Measurements from ENCODE around the gene RAVER1.

RAVER1 gene

GRCh38 chr19:10317045-10317856, 16.1 kb downstream of the RAVER1 start:
- no peak for DNase-seq

GRCh38 chr19:10316229-10317044, 16.9 kb downstream of the RAVER1 start:
- no peak for DNase-seq

DNA sequence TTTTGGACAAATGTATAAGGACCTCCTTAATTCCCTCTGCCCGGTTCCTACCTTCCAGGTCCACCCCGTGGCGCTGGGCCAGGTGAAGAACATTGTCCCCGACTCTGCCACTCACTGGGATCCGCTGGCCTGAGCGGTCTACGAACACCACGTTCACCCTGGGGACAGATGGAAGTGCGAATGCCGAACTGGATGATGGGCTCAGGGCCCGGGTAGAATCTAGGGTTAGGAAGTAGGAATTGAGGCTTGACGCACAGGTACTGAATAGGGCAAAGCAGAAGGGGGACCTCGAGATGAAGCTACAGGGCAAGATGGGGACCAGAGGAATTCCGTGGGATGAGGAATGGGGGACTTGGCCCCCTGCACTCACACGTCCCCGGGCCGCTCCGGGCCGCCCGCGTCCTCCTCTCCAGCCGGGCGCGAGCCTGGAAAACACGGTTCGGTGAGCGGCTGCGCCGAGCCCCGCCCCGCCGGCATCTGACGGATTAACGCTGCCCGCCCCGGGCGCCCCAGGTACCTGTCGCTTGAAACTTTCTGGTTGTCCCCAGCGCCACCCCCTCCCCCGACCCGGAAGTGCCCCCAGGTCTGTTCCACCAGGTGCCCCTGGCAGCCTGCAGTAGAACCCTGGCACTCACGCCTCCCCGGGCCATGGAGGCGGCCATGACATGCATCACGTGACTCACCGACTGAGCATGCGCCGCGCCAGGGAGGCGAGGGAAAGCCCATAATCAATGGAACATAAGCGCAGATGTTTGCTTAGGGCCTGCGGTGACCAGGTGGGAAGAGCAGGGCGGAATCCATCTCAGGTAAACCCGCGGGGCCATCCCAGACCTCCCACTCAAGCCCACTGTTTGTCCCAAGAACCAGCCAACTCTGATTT, 17.8 kb downstream of the RAVER1 start, which contains the start of gene FDX2:
Gene FDX2, minus strand, starts transcription at position 681 of the 880 bp plus-strand sequence. Its CDS starts 19 bp downstream, at position 662.
- DNase-seq, result peak; percentile 93

DNA sequence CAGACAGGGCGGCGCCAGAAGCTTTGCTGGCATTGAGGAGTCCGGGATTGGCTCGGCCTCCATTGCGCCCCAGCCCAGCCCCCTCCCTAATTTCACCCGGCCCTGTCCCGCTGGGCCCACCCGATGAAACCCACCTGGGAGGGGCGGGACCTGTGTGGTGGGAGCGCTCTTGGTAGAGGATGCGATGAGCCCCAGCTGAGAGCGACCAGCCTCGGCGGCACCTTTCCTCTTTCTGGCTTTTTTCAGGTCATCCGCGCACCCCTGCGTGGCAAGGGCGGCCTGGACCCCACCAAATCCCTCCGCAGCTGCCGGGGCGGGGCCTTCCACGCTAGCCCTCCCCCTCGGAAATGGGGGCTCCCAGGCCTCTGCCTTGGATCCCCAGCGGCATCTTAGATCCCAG, 23.9 kb downstream of the RAVER1 start, which contains the start of gene ZGLP1:
Gene ZGLP1, minus strand, starts transcription at position 393 of the 400 bp plus-strand sequence.
- no peak for DNase-seq

DNA sequence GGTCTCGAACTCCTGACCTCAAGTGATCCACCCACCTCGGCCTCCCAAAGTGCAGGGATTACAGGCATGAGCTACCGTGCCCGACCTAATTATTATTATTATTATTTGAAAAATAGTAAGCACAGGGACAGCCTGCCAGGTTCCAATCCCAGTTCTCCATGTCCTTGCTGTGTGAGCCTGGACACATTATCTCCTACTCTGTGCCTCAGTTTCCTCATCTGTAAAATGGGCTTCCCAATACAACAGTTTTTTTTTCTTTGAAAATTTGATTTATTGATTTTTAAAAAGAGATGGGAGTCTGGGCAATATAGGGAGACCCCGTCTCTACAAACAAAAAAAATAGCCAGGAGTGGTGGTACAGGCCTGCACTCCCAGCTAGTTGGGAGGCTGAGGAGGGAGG, 27.0 kb downstream of the RAVER1 start:
- no peak for DNase-seq

DNA sequence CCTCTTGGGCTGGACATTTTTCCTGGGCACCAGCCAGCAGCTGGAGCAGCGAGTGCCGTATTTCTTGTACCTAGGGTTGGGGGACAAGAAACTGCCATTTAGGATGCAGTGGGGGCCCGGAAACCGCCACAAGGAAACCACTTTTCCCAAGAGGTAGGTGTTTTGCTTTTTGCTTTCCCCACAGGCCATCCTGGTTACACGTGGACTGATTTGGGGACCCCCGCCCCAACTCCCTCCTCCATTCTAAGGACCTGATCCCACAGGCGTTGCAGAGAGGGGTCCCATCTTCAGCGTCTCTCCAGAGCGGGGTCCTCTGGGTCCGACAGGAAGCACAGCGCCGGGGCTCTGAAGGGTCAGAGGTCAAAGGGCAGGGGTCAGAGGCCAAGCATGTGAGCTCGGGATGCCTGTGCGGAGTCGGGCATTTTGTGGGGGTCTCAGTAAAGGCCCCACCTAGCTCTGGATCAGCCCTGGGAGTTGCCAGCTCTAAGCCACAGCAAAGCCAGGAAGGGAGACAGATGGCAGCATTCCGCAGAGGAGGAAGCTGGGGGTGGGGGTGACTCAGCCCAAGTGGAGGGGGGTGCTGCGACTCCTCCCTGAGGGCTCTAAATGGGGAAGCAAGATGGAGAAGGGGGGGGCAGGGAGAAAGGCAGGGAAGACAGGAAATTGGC, 28.1 kb downstream of the RAVER1 start:
- DNase-seq, result no peak

DNA sequence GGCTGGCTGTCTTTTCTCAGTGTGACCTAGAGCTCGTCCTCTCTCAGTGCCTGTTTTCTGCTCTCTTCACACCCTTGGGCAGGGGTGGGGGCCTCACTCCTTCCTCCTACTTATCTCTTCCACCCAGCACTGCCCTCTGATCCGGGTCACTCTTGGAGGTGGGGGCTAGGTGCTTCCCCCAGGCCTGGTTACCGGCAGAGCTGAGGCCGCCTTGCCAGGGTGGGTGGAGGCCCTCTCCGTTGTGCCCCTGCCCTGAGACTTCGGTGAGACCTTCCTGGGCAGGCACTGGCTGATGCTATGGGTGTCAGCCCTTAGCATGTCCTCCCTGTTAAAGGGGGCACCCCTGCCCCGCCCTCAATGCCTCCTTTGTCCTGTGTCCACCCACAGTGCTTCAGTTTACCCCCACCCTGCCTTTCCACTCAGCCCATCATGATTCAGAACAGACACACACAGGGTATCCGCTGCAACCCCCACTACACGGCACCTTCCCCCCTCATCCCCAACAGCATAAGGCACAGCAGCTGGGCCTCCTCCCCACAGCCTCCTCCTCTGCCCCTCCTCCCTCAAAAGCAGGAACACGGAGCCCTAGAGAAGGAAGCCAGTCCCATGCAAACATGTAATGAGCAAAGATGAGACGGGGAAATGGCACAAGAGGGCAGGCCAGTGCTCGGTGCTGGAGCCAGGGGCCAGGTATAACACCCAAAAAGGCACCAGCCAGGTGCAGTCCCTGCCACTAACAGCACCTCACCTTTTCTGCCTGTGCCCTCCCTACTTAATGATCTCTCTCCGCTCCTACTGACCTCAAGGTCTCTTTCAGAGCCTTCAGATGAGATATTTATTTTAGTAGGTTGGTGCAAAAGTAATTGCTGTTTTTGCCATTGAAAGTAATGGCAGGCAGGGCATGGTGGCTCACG, 33.5 kb downstream of the RAVER1 start:
- no peak for DNase-seq

GRCh38 chr19:10295847-10296591, 37.3 kb downstream of the RAVER1 start:
- no peak for DNase-seq

DNA sequence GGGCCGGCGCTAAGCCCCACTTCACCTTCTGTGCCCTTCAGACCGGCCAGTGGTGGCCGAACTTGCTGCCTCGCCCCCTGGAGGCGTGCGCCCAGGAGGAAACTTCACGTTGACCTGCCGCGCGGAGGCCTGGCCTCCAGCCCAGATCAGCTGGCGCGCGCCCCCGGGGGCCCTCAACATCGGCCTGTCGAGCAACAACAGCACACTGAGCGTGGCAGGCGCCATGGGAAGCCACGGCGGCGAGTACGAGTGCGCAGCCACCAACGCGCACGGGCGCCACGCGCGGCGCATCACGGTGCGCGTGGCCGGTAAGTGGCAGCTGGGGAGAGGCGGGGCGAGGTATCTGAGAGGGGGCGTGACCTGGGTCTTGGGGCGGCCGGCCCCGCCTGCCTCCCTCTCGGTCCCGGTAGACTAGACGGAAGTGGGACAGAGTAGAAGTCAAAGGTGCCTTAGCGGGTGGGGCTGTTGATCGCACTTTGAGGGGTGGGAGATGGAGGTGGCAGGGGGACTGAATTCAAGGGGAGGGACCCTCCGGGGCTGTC, 38.0 kb downstream of the RAVER1 start:
- DNase-seq, result peak; percentile 57

GRCh38 chr19:10294368-10294697, 39.0 kb downstream of the RAVER1 start:
- DNase-seq, result no peak

- DNase-seq, result no peak
Observed at GRCh38 chr19:10293637-10294367, 39.5 kb downstream of the RAVER1 start.

GRCh38 chr19:10292789-10293636, 40.3 kb downstream of the RAVER1 start:
- no peak for DNase-seq

GRCh38 chr19:10292206-10292788, 41.0 kb downstream of the RAVER1 start:
- peak; percentile 63 for DNase-seq

DNA sequence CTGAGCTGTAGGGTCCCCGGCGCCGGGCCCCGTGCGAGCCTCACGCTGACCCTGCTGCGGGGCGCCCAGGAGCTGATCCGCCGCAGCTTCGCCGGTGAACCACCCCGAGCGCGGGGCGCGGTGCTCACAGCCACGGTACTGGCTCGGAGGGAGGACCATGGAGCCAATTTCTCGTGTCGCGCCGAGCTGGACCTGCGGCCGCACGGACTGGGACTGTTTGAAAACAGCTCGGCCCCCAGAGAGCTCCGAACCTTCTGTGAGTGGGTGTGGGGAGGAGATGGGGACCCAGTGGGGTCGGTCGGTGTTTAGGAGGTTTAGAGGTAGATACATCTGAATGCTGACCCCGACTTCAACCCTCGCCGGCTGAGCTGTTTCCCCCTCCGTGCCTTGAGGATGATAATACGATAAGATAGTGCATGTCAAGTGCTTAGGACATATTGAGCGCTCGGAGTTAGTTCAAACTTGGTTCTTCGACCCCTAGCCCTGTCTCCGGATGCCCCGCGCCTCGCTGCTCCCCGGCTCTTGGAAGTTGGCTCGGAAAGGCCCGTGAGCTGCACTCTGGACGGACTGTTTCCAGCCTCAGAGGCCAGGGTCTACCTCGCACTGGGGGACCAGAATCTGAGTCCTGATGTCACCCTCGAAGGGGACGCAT, 41.6 kb downstream of the RAVER1 start:
- no peak for DNase-seq

DNA sequence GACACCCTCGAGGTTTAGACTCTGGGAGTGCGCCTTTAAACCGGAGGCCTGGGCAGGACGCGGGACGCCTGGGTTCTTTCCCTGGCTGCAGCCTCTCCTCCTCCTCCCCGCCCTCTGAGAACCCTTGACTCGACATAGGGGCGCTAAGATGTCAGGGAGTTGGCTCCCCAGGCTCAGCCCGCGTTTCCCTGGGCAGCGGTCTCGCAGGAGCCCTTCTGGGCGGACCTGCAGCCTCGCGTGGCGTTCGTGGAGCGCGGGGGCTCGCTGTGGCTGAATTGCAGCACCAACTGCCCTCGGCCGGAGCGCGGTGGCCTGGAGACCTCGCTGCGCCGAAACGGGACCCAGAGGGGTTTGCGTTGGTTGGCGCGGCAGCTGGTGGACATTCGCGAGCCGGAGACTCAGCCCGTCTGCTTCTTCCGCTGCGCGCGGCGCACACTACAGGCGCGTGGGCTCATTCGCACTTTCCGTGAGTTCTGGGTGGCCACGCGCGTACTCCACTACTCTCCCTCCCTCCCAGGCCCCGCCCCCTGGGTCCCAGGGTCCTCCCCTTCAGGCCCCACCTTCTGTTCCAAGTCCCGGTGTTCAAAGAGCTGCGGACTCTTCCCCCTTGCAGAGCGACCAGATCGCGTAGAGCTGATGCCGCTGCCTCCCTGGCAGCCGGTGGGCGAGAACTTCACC, 42.3 kb downstream of the RAVER1 start:
- peak; percentile 55 for DNase-seq

GRCh38 chr19:10290357-10290875, 42.9 kb downstream of the RAVER1 start:
- DNase-seq, result no peak
